HCT116 (cell line): ENCODE data around the gene RHOBTB1. TPM values are rescaled to one million over a fixed set of nuclear protein-coding genes. Genes with fewer than 3 reads are reported as not detected.

Source experiments
- ATAC-seq: fragments of 200-7000 bp; cut with Tn5 transposase; 2 replicates; pipeline ENCODE4 v1.9.1; 2020; ENCODE audit warnings: mild to moderate bottlenecking, moderate library complexity
- BruUV-seq: library from RNA; stranded (reverse); fragments of 400-500 nt; replicated peaks from 2 replicates; lab custom pipeline; 2021; lab: Mats Ljungman, UMichigan
- CTCF ChIA-PET: fragments of 300-600 bp; sonication (Branson Sonifier 250); formaldehyde crosslinking; loops from one replicate; lab custom pipeline; 2021; ENCODE audit warnings: antibody characterized with exemption; lab: Charles Lee
- POLR2A ChIA-PET: fragments of 300-600, 350-600 bp; sonication (Branson Sonifier 250); formaldehyde crosslinking; loops from one replicate; lab custom pipeline; 2021; ENCODE audit warnings: antibody characterized with exemption; lab: Charles Lee
- RAD21 ChIA-PET, 2 experiments: fragments of 300-600 bp; sonication (Branson Sonifier 250); formaldehyde crosslinking; loops; one replicate each; lab custom pipeline; 2023; ENCODE audit warnings: low total read pairs in 2 of 2; ENCODE audit not compliant: uncharacterized antibody in 2 of 2, unreplicated experiment in 2 of 2, low non-redundant PET in 1 of 2; lab: Charles Lee
- DNase-seq: peaks from one replicate; pipeline ENCODE4 v3.0.0-alpha.2; 2010; ENCODE audit warnings: low read depth, low spot score
- H2AFZ ChIP-seq: fragments of 200-600 bp; shearing (Covaris generic), sonication (generic); 2 replicates; pipeline ENCODE4 v1.6.1; 2017; ENCODE audit warnings: low read depth, mixed run types, mixed read lengths, antibody characterized with exemption, low read length; ENCODE audit not compliant: poor library complexity, severe bottlenecking
- H3K27ac ChIP-seq: 2 replicates; pipeline ENCODE4 v1.5.1; 2012; ENCODE audit warnings: low read depth, low read length
- H3K27me3 ChIP-seq: fragments of 200-600 bp; sonication (generic); 2 replicates; pipeline ENCODE4 v1.6.1; 2016; ENCODE audit warnings: mixed run types, low read length, mixed read lengths; ENCODE audit not compliant: insufficient read depth
- H3K36me3 ChIP-seq, 2 experiments: fragments of 200-500 bp in 1 of 2; fragments of 200-600 bp in 1 of 2; sonication (Bioruptor generic) in 1 of 2; sonication (generic) in 1 of 2; 2 replicates each; pipeline versions ENCODE4 v1.5.1 to v1.6.1; 2014 to 2016; ENCODE audit warnings: low read length in 2 of 2, inconsistent platforms in 1 of 2, mixed read lengths in 1 of 2, mixed run types in 1 of 2; ENCODE audit not compliant: insufficient read depth in 2 of 2, control insufficient read depth in 1 of 2
- H3K4me1 ChIP-seq, 2 experiments: fragments of 200-600 bp in 1 of 2; sonication (generic) in 1 of 2; 2 replicates each; pipeline versions ENCODE4 v1.5.1 to v1.6.1; 2012 to 2017; ENCODE audit warnings: low read length in 2 of 2, inconsistent platforms in 1 of 2, mild to moderate bottlenecking in 1 of 2, mixed read lengths in 1 of 2, mixed run types in 1 of 2, moderate library complexity in 1 of 2; ENCODE audit not compliant: insufficient read depth in 2 of 2, control insufficient read depth in 1 of 2
- H3K4me2 ChIP-seq: fragments of 200-600 bp; sonication (generic); 2 replicates; pipeline ENCODE4 v1.6.1; 2017; ENCODE audit warnings: mixed run types, low read length, mixed read lengths
- H3K4me3 ChIP-seq, 2 experiments: fragments of 200-600 bp in 1 of 2; sonication (generic) in 1 of 2; replicated peaks in 1 of 2; 2 replicates each; pipeline ENCODE4 v1.5.1; 2011 to 2016; ENCODE audit warnings: low read length in 2 of 2, control low read depth in 1 of 2, low read depth in 1 of 2, mild to moderate bottlenecking in 1 of 2, mixed read lengths in 1 of 2, mixed run types in 1 of 2
- H3K79me2 ChIP-seq: fragments of 200-600 bp; sonication (generic); 2 replicates; pipeline ENCODE4 v1.6.1; 2017; ENCODE audit warnings: mild to moderate bottlenecking, mixed run types, low read length, moderate library complexity, mixed read lengths; ENCODE audit not compliant: insufficient read depth
- H3K9ac ChIP-seq: fragments of 200-600 bp; sonication (generic); 2 replicates; pipeline ENCODE4 v1.6.1; 2016; ENCODE audit warnings: low read length, mixed read lengths
- H3K9me2 ChIP-seq: fragments of 200-600 bp; sonication (generic), shearing (Covaris generic); 2 replicates; pipeline ENCODE4 v1.6.1; 2017; ENCODE audit warnings: mixed run types, mild to moderate bottlenecking, moderate library complexity; ENCODE audit not compliant: insufficient read depth
- H3K9me3 ChIP-seq, 2 experiments: fragments of 200-500 bp in 1 of 2; fragments of 200-600 bp in 1 of 2; sonication (Bioruptor generic) in 1 of 2; sonication (generic) in 1 of 2; 2 replicates each; pipeline ENCODE4 v1.6.1; 2014 to 2017; ENCODE audit warnings: low read length in 2 of 2, mixed read lengths in 2 of 2, inconsistent platforms in 1 of 2, low read depth in 1 of 2, mild to moderate bottlenecking in 1 of 2, mixed run types in 1 of 2, moderate library complexity in 1 of 2; ENCODE audit not compliant: control insufficient read depth in 1 of 2, insufficient read depth in 1 of 2
- H4K20me1 ChIP-seq: fragments of 200-600 bp; sonication (generic), shearing (Covaris generic); 2 replicates; pipeline ENCODE4 v1.6.1; 2017; ENCODE audit warnings: mixed run types, mild to moderate bottlenecking, moderate library complexity; ENCODE audit not compliant: insufficient read depth
- CBX3 ChIP-seq: IDR thresholded peaks from 2 replicates; pipeline ENCODE4 v1.6.1; 2012; ENCODE audit warnings: low read depth
- CTCF ChIP-seq, 3 experiments: fragments of 200-600 bp in 1 of 3; sonication (generic) in 1 of 3; IDR thresholded peaks in 2 of 3; conservative IDR thresholded peaks in 1 of 3; 2 replicates each; pipeline ENCODE4 v1.5.1; 2012 to 2017; ENCODE audit warnings: low read depth in 2 of 3, low read length in 2 of 3, antibody characterized with exemption in 1 of 3, borderline replicate concordance in 1 of 3, control low read depth in 1 of 3, mild to moderate bottlenecking in 1 of 3, mixed read lengths in 1 of 3, mixed run types in 1 of 3, moderate library complexity in 1 of 3; ENCODE audit not compliant: insufficient read depth in 1 of 3
- ELF1 ChIP-seq: IDR thresholded peaks from 2 replicates; pipeline ENCODE4 v1.6.1; 2012; ENCODE audit warnings: low read depth, borderline replicate concordance
- EZH2 ChIP-seq: fragments of 200-600 bp; sonication (generic); IDR thresholded peaks from 2 replicates; pipeline ENCODE4 v1.6.1; 2017; ENCODE audit warnings: antibody characterized with exemption, mixed run types
- FOSL1 ChIP-seq: IDR thresholded peaks from 2 replicates; pipeline ENCODE4 v1.6.1; 2012; ENCODE audit warnings: low read depth
- JUND ChIP-seq: IDR thresholded peaks from 2 replicates; pipeline ENCODE4 v1.6.1; 2012
- POLR2AphosphoS5 ChIP-seq: IDR thresholded peaks from 2 replicates; pipeline ENCODE4 v1.6.1; 2011; ENCODE audit warnings: mild to moderate bottlenecking, low read depth, low read length, moderate library complexity
- RAD21 ChIP-seq: IDR thresholded peaks from 2 replicates; pipeline ENCODE4 v1.6.1; 2012; ENCODE audit warnings: low read depth, mild to moderate bottlenecking
- SIN3A ChIP-seq: IDR thresholded peaks from 2 replicates; pipeline ENCODE4 v1.6.1; 2012; ENCODE audit warnings: low read depth
- SP1 ChIP-seq: IDR thresholded peaks from 2 replicates; pipeline ENCODE4 v1.6.1; 2012; ENCODE audit warnings: low read depth
- YY1 ChIP-seq: IDR thresholded peaks from 2 replicates; pipeline ENCODE4 v1.6.1; 2011; ENCODE audit warnings: low read length, low read depth, moderate library complexity, mild to moderate bottlenecking; ENCODE audit not compliant: insufficient replicate concordance; ENCODE audit errors: extremely low read depth
- ZBTB33 ChIP-seq: IDR thresholded peaks from 2 replicates; pipeline ENCODE4 v1.6.1; 2011; ENCODE audit warnings: mild to moderate bottlenecking, low read length, moderate library complexity; ENCODE audit not compliant: insufficient replicate concordance; ENCODE audit errors: extremely low read depth
- ZFX ChIP-seq: fragments of 450-650 bp; IDR thresholded peaks from 2 replicates; pipeline ENCODE4 v1.6.1; 2017
- ZNF274 ChIP-seq: fragments of 200-500 bp; sonication (Bioruptor generic); IDR thresholded peaks from 2 replicates; pipeline ENCODE4 v1.6.1; 2014; ENCODE audit warnings: mild to moderate bottlenecking, low read depth, low read length, inconsistent platforms
- intact Hi-C: fragments of 100-400 bp; cut with micrococcal nuclease; formaldehyde crosslinking; loops from 2 replicates; pipeline ENCODE4 v1.10.0; 2022
- total RNA-seq: library from RNA; stranded (reverse); gene quantifications from one replicate; pipeline ENCODE4 v1.2.1, GENCODE V29; 2021; ENCODE audit not compliant: unreplicated experiment

Gene RHOBTB1
- total RNA-seq, 1 experiment from 2014 or later, result 1.6 TPM

GRCh38 chr10:60970526-60970925, 26.5 kb upstream of the RHOBTB1 start:
- POLR2A ChIA-PET, result no interaction called here
- ATAC-seq (no peak), DNase-seq (no peak)
- Histone ChIP-seq H3K4me1 (peaks cover 0 to 15% of the 10 kb centered on the region in 2 experiments; a peak in 2 of 4 replicates), H3K9me3 (no peaks in the 10 kb centered on the region), H3K27ac (no peak overlapping the region), H4K20me1 (no peaks in the 10 kb centered on the region), H3K9ac (no peak overlapping the region), H3K36me3 (no peaks in the 10 kb centered on the region), H3K79me2 (no peaks in the 10 kb centered on the region), H3K4me3 (no peak overlapping the region), H3K9me2 (no peaks in the 10 kb centered on the region), H2AFZ (no peak overlapping the region), H3K4me2 (no peak overlapping the region), H3K27me3 (no peaks in the 10 kb centered on the region)
- intact Hi-C loops, result no loop called here
- no peak for TF ChIP-seq CTCF (IDR thresholded peaks at IDR 0.05 in 2 of 3, conservative IDR thresholded peaks at IDR 0.05 in 1 of 3; ENCODE audit: borderline replicate concordance in 1 of 3, insufficient read depth in 1 of 3, low read depth in 2 of 3, low read length in 2 of 3)
- TF ChIP-seq ZNF274, result no peak
- TF ChIP-seq EZH2, result no peak
- no peak for TF ChIP-seq ZBTB33
- TF ChIP-seq JUND, result no peak
- no peak for TF ChIP-seq RAD21
- TF ChIP-seq CBX3, result no peak
- TF ChIP-seq POLR2AphosphoS5, result no peak
- no peak for TF ChIP-seq ZFX
- TF ChIP-seq SIN3A, result no peak
- TF ChIP-seq SP1, result no peak
- no peak for TF ChIP-seq ELF1
- no peak for TF ChIP-seq FOSL1
- TF ChIP-seq YY1, result no peak
- RAD21 ChIA-PET, result no interaction called here
- BruUV-seq, result no TSS peak
- CTCF ChIA-PET, result interaction anchor here (0.6 kb wide), 1 partner anchor 40 kb away, joined by 5 read pairs; no protein-coding TSS in a partner anchor
